Loucy (cell line): ENCODE data around the gene PPP1R16B.

Source experiments
- H2AFZ ChIP-seq: fragments of 200-600 bp; sonication (generic); 2 replicates; pipeline ENCODE4 v1.6.0; 2016; ENCODE audit warnings: antibody characterized with exemption, mild to moderate bottlenecking, low read length, moderate library complexity
- H3F3A ChIP-seq: fragments of 200-600 bp; 2 replicates; pipeline ENCODE4 v1.6.0; 2016; ENCODE audit warnings: antibody characterized with exemption, low read depth, mild to moderate bottlenecking
- H3K27me3 ChIP-seq: fragments of 200-600 bp; sonication (generic); 2 replicates; pipeline ENCODE4 v1.6.1; 2014; ENCODE audit warnings: low read length, mild to moderate bottlenecking; ENCODE audit not compliant: insufficient read depth, poor library complexity, severe bottlenecking
- H3K36me3 ChIP-seq: fragments of 200-600 bp; sonication (generic); 2 replicates; pipeline ENCODE4 v1.6.1; 2016; ENCODE audit warnings: low read length; ENCODE audit not compliant: insufficient read depth
- H3K4me1 ChIP-seq: fragments of 200-600 bp; sonication (generic); 2 replicates; pipeline ENCODE4 v1.5.1; 2014; ENCODE audit warnings: low read length, mild to moderate bottlenecking; ENCODE audit not compliant: insufficient read depth, poor library complexity, severe bottlenecking
- H3K4me2 ChIP-seq: fragments of 200-600 bp; sonication (generic); 2 replicates; pipeline ENCODE4 v1.6.0; 2014; ENCODE audit warnings: antibody characterized with exemption, low read length, low read depth, mild to moderate bottlenecking; ENCODE audit not compliant: poor library complexity, severe bottlenecking
- H3K4me3 ChIP-seq: fragments of 200-600 bp; sonication (generic); 2 replicates; pipeline ENCODE4 v1.5.1; 2014; ENCODE audit warnings: low read length, mild to moderate bottlenecking, mixed read lengths; ENCODE audit not compliant: poor library complexity, severe bottlenecking
- H3K79me2 ChIP-seq: fragments of 200-600 bp; sonication (generic); 2 replicates; pipeline ENCODE4 v1.6.1; 2014; ENCODE audit warnings: low read length; ENCODE audit not compliant: insufficient read depth
- H3K9ac ChIP-seq: fragments of 200-600 bp; sonication (generic); 2 replicates; pipeline ENCODE4 v1.6.0; 2014; ENCODE audit warnings: mild to moderate bottlenecking, low read depth, low read length, moderate library complexity; ENCODE audit not compliant: poor library complexity, severe bottlenecking
- H3K9me2 ChIP-seq: fragments of 200-600 bp; sonication (generic); replicated peaks from 2 replicates; pipeline ENCODE4 v1.6.1; 2016; ENCODE audit warnings: low read depth, low read length, mixed read lengths
- H3K9me3 ChIP-seq: fragments of 200-600 bp; sonication (generic); 2 replicates; pipeline ENCODE4 v1.6.1; 2014; ENCODE audit warnings: mild to moderate bottlenecking, antibody characterized with exemption, low read length, low read depth; ENCODE audit not compliant: insufficient read depth
- H4K20me1 ChIP-seq: fragments of 200-600 bp; sonication (generic); 2 replicates; pipeline ENCODE4 v1.6.0; 2014; ENCODE audit warnings: antibody characterized with exemption, low read length, mild to moderate bottlenecking; ENCODE audit not compliant: insufficient read depth, poor library complexity, severe bottlenecking
- CTCF ChIP-seq: fragments of 200-600 bp; sonication (generic); conservative IDR thresholded peaks from 2 replicates; pipeline ENCODE4 v1.5.1; 2014; ENCODE audit warnings: mild to moderate bottlenecking, antibody characterized with exemption, low read length
- EZH2phosphoT487 ChIP-seq: fragments of 200-600 bp; IDR thresholded peaks from 2 replicates; pipeline ENCODE4 v1.6.1; 2018; ENCODE audit warnings: antibody characterized with exemption, mild to moderate bottlenecking, moderate library complexity, borderline replicate concordance

PPP1R16B gene

GRCh38 chr20:38806855-38807655 is 1.6 kb downstream of the PPP1R16B start:
- H3K79me2 ChIP-seq, result peaks cover 51% of the 10 kb centered on the region
- H3K4me3 ChIP-seq, result peak overlapping the region; percentile 81
- H4K20me1 ChIP-seq, result peaks cover 13% of the 10 kb centered on the region

GRCh38 chr20:38809942-38810341 is 4.4 kb downstream of the PPP1R16B start:
- TF ChIP-seq CTCF (no peak), EZH2phosphoT487 (no peak)
- Histone ChIP-seq H4K20me1 (peaks cover 13% of the 10 kb centered on the region), H3K9me3 (no peaks in the 10 kb centered on the region), H3F3A (no peaks in the 10 kb centered on the region; the same call in 1 of the 2 replicates), H3K36me3 (no peaks in the 10 kb centered on the region), H2AFZ (no peak overlapping the region), H3K27me3 (no peaks in the 10 kb centered on the region), H3K9me2 (no peaks in the 10 kb centered on the region), H3K9ac (no peak overlapping the region), H3K4me1 (peaks cover 52% of the 10 kb centered on the region), H3K4me2 (no peak overlapping the region), H3K79me2 (peaks cover 73% of the 10 kb centered on the region), H3K4me3 (no peak overlapping the region)

More at GRCh38 chr20:38806855-38807655, 1.6 kb downstream of the PPP1R16B start:
- Histone ChIP-seq H3F3A (peaks cover 9% of the 10 kb centered on the region), H3K27me3 (no peaks in the 10 kb centered on the region), H2AFZ (peak overlapping the region; percentile 29; the same call in 1 of the 2 replicates), H3K9me3 (no peaks in the 10 kb centered on the region), H3K9ac (peak overlapping the region; percentile 73), H3K4me2 (peak overlapping the region; percentile 84), H3K9me2 (no peaks in the 10 kb centered on the region), H3K36me3 (no peaks in the 10 kb centered on the region), H3K4me1 (peaks cover 60% of the 10 kb centered on the region)
- TF ChIP-seq EZH2phosphoT487 (no peak), CTCF (no peak)

- no peak for TF ChIP-seq EZH2phosphoT487
- no peak for TF ChIP-seq CTCF
- peaks cover 49% of the 10 kb centered on the region for H3K4me1 ChIP-seq
- no peak overlapping the region for H3K9ac ChIP-seq
- peaks cover 13% of the 10 kb centered on the region for H4K20me1 ChIP-seq
- no peaks in the 10 kb centered on the region for H3F3A ChIP-seq
- H3K9me3 ChIP-seq, result no peaks in the 10 kb centered on the region
- H3K4me3 ChIP-seq, result no peak overlapping the region
- no peaks in the 10 kb centered on the region for H3K27me3 ChIP-seq
- H3K36me3 ChIP-seq, result no peaks in the 10 kb centered on the region
- no peaks in the 10 kb centered on the region for H3K9me2 ChIP-seq
- no peak overlapping the region for H2AFZ ChIP-seq
- peaks cover 84% of the 10 kb centered on the region for H3K79me2 ChIP-seq
- H3K4me2 ChIP-seq, result peak overlapping the region; percentile 5
Measured at GRCh38 chr20:38810926-38811630, 5.6 kb downstream of the PPP1R16B start.
